Activated T-helper 17 cell treated with anti-CD3 and anti-CD28 coated beads, Interleukin-2, amount 50 U/mL, for 72 hours (primary cell): ENCODE results near the gene CCDC149. TPM values are rescaled to one million over a fixed set of nuclear protein-coding genes. Genes with fewer than 3 reads are reported as not detected.

Experiments
- ATAC-seq: fragments of 150-1000 bp; cut with Tn5 transposase; replicated peaks from 2 replicates; pipeline ENCODE4 v1.10.0; 2021; ENCODE audit warnings: mild to moderate bottlenecking, moderate library complexity
- H3K27ac Mint-ChIP-seq: one replicate; pipeline ENCODE4 v1.8.0; 2022; ENCODE audit warnings: mixed read lengths
- H3K27me3 Mint-ChIP-seq: one replicate; pipeline ENCODE4 v1.8.0; 2022; ENCODE audit warnings: mixed read lengths
- H3K36me3 Mint-ChIP-seq: one replicate; pipeline ENCODE4 v1.8.0; 2022; ENCODE audit warnings: low read depth, mild to moderate bottlenecking, mixed read lengths
- H3K4me1 Mint-ChIP-seq: one replicate; pipeline ENCODE4 v1.8.0; 2022; ENCODE audit warnings: mixed read lengths
- H3K4me3 Mint-ChIP-seq: one replicate; pipeline ENCODE4 v1.8.0; 2022; ENCODE audit warnings: mild to moderate bottlenecking, mixed read lengths
- H3K9me3 Mint-ChIP-seq: one replicate; pipeline ENCODE4 v1.8.0; 2022; ENCODE audit warnings: mixed read lengths
- total RNA-seq, 2 donors: library from RNA; stranded (reverse); gene quantifications; one replicate each; pipeline ENCODE4 v1.2.3, GENCODE V29; 2022

Gene CCDC149
- total RNA-seq, 2 donors from 2014 or later = not detected

GRCh38 chr4:24896056-24896455 lies 16.8 kb downstream of the CCDC149 start:
- ATAC-seq = no peak
- H3K4me3 Mint-ChIP-seq = no peak overlapping the region
- H3K27ac Mint-ChIP-seq = no peak overlapping the region
- no peaks in the 10 kb centered on the region for H3K4me1 Mint-ChIP-seq
- no peaks in the 10 kb centered on the region for H3K9me3 Mint-ChIP-seq
- no peaks in the 10 kb centered on the region for H3K36me3 Mint-ChIP-seq
- H3K27me3 Mint-ChIP-seq = no peaks in the 10 kb centered on the region

GRCh38 chr4:24895461-24895860 lies 17.4 kb downstream of the CCDC149 start:
- ATAC-seq = no peak

GRCh38 chr4:24894846-24895245 lies 18.0 kb downstream of the CCDC149 start:
- Mint-ChIP-seq H3K27ac (no peak overlapping the region), H3K4me3 (no peak overlapping the region), H3K36me3 (no peaks in the 10 kb centered on the region), H3K9me3 (no peaks in the 10 kb centered on the region), H3K4me1 (no peaks in the 10 kb centered on the region), H3K27me3 (no peaks in the 10 kb centered on the region)
- ATAC-seq = no peak

More at GRCh38 chr4:24895461-24895860, 17.4 kb downstream of the CCDC149 start:
- Mint-ChIP-seq H3K27me3 (no peaks in the 10 kb centered on the region), H3K4me3 (no peak overlapping the region), H3K4me1 (no peaks in the 10 kb centered on the region), H3K27ac (no peak overlapping the region), H3K9me3 (no peaks in the 10 kb centered on the region), H3K36me3 (no peaks in the 10 kb centered on the region)

DNA sequence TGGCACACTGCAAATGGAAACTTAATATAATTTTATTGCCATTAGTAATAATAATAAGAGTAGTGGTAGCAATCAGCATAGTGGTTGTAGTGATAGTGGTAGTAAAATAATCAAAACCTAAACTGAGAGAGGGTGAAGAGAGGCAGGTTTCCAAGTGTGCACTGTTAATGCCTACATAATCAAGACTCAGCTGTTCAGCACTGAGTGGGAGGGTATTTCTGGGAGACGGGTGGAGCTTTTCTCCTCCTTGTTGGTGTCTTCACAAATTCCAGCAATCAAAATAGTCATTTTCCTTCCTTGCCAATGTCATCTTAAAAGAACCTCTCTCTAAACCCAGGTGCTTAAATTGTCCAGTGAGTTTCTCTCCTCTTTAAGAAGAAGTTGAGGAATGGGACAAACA lies 18.6 kb downstream of the CCDC149 start:
- Mint-ChIP-seq H3K27me3 (peaks cover under 1% of the 10 kb centered on the region), H3K4me3 (no peak overlapping the region), H3K27ac (no peak overlapping the region), H3K36me3 (no peaks in the 10 kb centered on the region), H3K9me3 (no peaks in the 10 kb centered on the region), H3K4me1 (no peaks in the 10 kb centered on the region)
- ATAC-seq = no peak

DNA sequence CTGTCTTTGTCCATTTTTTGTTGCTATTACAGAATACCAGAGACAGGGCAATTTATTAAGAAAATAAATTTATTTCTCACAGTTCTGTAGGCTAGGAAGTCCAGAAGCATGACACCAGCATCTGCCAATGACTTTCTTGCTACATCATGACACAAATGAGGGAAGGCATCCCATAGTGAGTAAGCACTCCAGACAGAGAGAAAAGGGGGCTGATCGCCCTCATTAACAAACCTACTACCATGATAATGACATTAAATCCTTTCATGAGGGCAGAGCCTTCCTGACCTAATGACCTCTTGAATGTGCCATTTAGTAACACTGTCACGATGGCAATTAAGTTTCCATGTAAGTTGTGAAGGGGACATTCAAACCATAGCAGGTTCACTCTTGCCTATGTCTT lies 20.1 kb downstream of the CCDC149 start:
- no peaks in the 10 kb centered on the region for H3K36me3 Mint-ChIP-seq
- no peak overlapping the region for H3K4me3 Mint-ChIP-seq
- peaks cover 6% of the 10 kb centered on the region for H3K27me3 Mint-ChIP-seq
- ATAC-seq = no peak
- no peaks in the 10 kb centered on the region for H3K4me1 Mint-ChIP-seq
- H3K27ac Mint-ChIP-seq = no peak overlapping the region
- H3K9me3 Mint-ChIP-seq = no peaks in the 10 kb centered on the region

GRCh38 chr4:24892278-24892677 lies 20.6 kb downstream of the CCDC149 start:
- Mint-ChIP-seq H3K4me3 (no peak overlapping the region), H3K36me3 (no peaks in the 10 kb centered on the region)
- no peak for ATAC-seq

DNA sequence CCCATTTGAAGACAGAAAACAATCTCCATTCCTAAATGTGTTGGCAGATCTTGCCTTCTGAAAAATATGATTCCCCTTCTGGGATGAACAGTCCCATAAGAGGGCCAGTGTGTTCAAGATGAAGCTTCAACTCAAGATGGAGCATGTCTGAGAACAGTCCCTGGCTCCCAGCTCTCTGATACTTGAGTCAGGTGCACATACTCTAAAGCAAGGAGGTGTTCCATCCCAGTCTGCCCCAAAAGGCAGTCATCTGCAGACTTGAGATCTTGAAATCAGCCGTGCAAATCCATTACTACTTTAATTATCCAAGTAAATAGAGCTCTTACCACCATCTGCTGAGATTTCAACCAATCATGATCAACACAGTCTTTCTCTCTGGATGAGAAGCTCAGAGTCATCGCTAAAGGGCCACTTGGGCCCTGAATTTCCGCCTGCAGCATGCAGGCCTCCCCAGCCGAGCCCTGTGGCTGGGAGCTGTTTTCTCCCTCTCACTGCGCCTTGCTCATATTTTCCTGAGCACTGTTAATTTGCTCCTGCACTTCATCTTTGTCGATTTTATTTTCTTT lies 22.2 kb downstream of the CCDC149 start:
- Mint-ChIP-seq H3K9me3 (no peaks in the 10 kb centered on the region), H3K27ac (no peak overlapping the region), H3K27me3 (peaks cover 6% of the 10 kb centered on the region), H3K4me3 (no peak overlapping the region), H3K36me3 (no peaks in the 10 kb centered on the region), H3K4me1 (no peaks in the 10 kb centered on the region)
- no peak for ATAC-seq

More at GRCh38 chr4:24892278-24892677, 20.6 kb downstream of the CCDC149 start:
- peaks cover 6% of the 10 kb centered on the region for H3K27me3 Mint-ChIP-seq
- H3K9me3 Mint-ChIP-seq = no peaks in the 10 kb centered on the region
- no peak overlapping the region for H3K27ac Mint-ChIP-seq
- no peaks in the 10 kb centered on the region for H3K4me1 Mint-ChIP-seq

DNA sequence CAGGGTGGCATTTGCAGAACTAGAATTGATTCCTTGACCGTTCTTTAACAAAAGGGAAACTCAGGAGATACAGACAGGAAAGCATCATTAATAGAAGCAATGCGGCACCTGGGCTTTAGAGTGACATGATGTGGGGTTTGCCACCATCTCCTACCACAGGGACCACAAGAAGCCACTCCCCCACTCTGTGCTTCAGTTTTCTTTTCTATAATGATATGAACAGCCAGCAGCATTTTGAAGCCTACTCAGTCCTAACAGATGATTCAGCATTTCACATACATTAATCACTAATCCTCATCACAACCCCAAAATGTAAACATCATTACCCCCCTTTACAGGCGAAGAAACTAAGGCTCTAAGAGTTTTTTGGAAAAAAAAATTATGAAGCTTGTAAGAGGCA lies 22.9 kb downstream of the CCDC149 start:
- ATAC-seq = no peak
- Mint-ChIP-seq H3K36me3 (no peaks in the 10 kb centered on the region), H3K4me1 (no peaks in the 10 kb centered on the region), H3K27me3 (peaks cover 6% of the 10 kb centered on the region), H3K9me3 (no peaks in the 10 kb centered on the region), H3K27ac (no peak overlapping the region), H3K4me3 (no peak overlapping the region)

- Mint-ChIP-seq H3K4me3 (no peak overlapping the region), H3K27ac (no peak overlapping the region), H3K4me1 (no peaks in the 10 kb centered on the region), H3K27me3 (peaks cover 13% of the 10 kb centered on the region), H3K9me3 (peaks cover 3% of the 10 kb centered on the region), H3K36me3 (no peaks in the 10 kb centered on the region)
- ATAC-seq = no peak
These were observed 24.1 kb downstream of the CCDC149 start for GRCh38 chr4:24888475-24889344.

- no peaks in the 10 kb centered on the region for H3K4me1 Mint-ChIP-seq
- H3K4me3 Mint-ChIP-seq = no peak overlapping the region
- ATAC-seq = no peak
- peaks cover 13% of the 10 kb centered on the region for H3K27me3 Mint-ChIP-seq
- H3K27ac Mint-ChIP-seq = no peak overlapping the region
- peaks cover 3% of the 10 kb centered on the region for H3K9me3 Mint-ChIP-seq
- H3K36me3 Mint-ChIP-seq = no peaks in the 10 kb centered on the region
These were observed 24.9 kb downstream of the CCDC149 start for GRCh38 chr4:24887881-24888430.

GRCh38 chr4:24886596-24886995 lies 26.2 kb downstream of the CCDC149 start:
- H3K27me3 Mint-ChIP-seq = peaks cover 13% of the 10 kb centered on the region
- ATAC-seq = no peak
- H3K36me3 Mint-ChIP-seq = no peaks in the 10 kb centered on the region
- H3K4me1 Mint-ChIP-seq = no peaks in the 10 kb centered on the region
- H3K9me3 Mint-ChIP-seq = peaks cover 3% of the 10 kb centered on the region
- no peak overlapping the region for H3K4me3 Mint-ChIP-seq
- H3K27ac Mint-ChIP-seq = no peak overlapping the region

DNA sequence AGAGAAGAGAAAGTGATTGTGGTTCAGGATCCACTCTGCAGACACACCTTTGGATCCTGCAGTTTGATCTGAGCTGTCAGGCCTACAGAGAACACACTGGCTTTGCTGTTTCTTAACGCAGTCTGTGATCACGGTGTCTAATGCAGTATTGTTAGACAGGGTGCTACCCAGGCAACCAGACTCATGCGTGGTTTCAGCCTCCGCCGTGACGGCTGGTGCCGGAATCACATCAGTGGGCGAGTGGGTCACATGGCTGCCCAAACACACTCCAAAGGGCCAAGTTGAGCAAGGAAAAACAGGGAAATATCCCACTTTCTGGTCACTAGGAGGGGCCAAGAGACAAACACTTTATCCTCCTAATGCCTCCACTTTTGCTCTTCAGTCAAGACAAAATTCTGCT lies 27.5 kb downstream of the CCDC149 start:
- H3K36me3 Mint-ChIP-seq = no peaks in the 10 kb centered on the region

GRCh38 chr4:24884902-24885301 lies 27.9 kb downstream of the CCDC149 start:
- Mint-ChIP-seq H3K27ac (no peak overlapping the region), H3K36me3 (no peaks in the 10 kb centered on the region), H3K9me3 (peaks cover 3% of the 10 kb centered on the region), H3K27me3 (peaks cover 13% of the 10 kb centered on the region), H3K4me1 (no peaks in the 10 kb centered on the region), H3K4me3 (no peak overlapping the region)
- no peak for ATAC-seq

More for the DNA sequence above, 27.5 kb downstream of the CCDC149 start:
- no peak overlapping the region for H3K27ac Mint-ChIP-seq
- H3K27me3 Mint-ChIP-seq = peaks cover 13% of the 10 kb centered on the region
- no peaks in the 10 kb centered on the region for H3K4me1 Mint-ChIP-seq
- H3K4me3 Mint-ChIP-seq = no peak overlapping the region
- H3K9me3 Mint-ChIP-seq = peaks cover 3% of the 10 kb centered on the region
- no peak for ATAC-seq

- no peak overlapping the region for H3K4me3 Mint-ChIP-seq
- H3K27ac Mint-ChIP-seq = no peak overlapping the region
- no peaks in the 10 kb centered on the region for H3K36me3 Mint-ChIP-seq
- no peak for ATAC-seq
- peaks cover 3% of the 10 kb centered on the region for H3K9me3 Mint-ChIP-seq
- H3K4me1 Mint-ChIP-seq = no peaks in the 10 kb centered on the region
- peaks cover 12% of the 10 kb centered on the region for H3K27me3 Mint-ChIP-seq
These were observed 31.2 kb downstream of the CCDC149 start for GRCh38 chr4:24881508-24882196.
